HG03378 (cell line): ENCODE data around the gene LAMA5.

Experiments used
- ATAC-seq: cut with Tn5 transposase; IDR thresholded peaks from one replicate; pipeline ENCODE4 v1.9.1; 2021; ENCODE audit warnings: mild to moderate bottlenecking, moderate library complexity; ENCODE audit not compliant: unreplicated experiment

The LAMA5 gene

DNA sequence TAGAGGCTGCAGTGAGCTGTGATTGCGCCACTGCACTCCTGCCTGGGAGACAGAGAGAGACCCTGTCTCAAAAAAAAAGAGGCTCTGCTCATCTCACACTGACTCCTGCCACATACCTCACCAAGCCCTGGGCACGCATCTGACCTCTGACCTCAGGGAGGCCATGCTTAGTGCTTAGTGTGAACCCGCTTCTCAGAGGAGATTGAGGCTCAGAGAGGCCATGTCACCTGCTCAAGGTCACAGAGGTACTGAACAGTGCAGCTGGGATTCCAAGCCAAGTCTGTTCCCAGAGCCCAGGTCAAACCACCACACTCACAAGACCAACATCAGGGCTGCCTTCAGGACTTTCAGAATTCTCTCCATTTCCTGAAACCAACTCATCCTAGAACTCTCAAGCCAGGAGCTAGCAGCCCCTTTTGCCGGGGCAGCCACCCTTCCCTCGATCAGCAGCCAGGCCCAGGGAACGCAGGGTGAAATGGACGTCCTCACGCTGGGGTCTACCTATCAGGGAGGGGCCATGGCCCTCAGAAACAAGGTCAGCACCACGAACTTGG is 37.1 kb upstream of the LAMA5 start:
- no peak for ATAC-seq

- no peak for ATAC-seq
Measured at GRCh38 chr20:62403331-62403730, 36.2 kb upstream of the LAMA5 start.

- ATAC-seq = no peak
Measured at GRCh38 chr20:62402456-62403150, 35.5 kb upstream of the LAMA5 start.

DNA sequence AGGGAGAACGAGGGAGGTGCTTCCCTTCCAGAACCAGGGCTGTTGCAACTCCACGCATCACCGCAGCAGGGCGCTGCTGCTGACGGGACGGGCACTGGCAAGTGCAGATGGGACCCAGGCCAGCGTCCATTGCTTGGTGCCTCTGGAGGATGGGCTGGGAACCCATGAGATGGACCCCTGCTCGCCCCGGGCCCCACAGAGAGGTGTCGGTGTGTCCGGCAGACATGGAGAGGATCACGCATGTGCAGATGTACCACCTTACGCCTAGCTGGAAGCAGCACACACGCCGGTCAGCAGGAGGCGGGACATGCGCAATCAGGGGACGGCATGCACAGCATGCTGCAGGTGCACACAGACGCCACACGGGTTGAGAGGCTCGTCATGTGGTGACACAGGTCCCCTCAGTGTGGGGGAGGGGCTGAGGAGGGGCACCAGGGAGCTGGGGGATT is 34.2 kb upstream of the LAMA5 start:
- ATAC-seq = no peak

DNA sequence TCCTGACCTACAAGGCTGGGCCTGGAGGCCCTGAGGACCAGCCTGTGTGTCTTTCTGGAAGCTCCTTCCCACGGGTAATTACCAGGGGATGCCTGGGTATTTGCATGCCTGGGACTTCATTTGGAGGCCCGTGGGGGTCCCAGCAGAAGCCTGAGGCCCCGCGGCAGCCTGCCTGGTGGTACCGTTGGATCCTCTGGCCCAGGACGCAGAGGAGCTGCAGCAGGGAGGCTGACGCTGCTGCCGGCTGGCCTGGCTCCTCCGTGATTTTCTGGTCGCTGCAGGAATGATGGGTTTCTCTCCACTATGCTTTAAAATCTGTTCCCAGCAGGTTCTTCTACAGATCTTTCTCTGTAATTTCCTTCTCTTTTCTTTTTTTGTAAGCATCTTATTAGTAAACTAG is 33.4 kb upstream of the LAMA5 start:
- no peak for ATAC-seq

DNA sequence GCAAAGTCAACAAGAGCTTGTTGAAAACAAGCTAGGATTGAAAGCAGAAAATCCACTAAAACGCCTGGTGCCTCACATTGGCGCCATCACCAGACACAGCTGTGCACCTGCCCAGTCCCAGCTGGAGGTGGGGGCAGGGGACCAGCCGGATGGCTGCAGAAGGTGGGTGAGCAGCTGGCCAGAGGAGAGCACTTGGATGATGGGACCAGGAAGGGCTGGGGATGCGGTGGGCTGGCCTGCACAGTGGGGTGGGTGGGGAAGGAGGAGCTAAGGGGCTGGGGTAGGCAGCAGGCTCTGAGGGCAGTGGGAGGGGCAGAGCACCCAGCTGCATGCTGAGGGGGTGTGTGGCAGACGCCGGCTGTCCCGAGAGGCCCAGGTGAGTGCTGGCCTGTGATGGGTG is 32.9 kb upstream of the LAMA5 start:
- ATAC-seq = no peak

DNA sequence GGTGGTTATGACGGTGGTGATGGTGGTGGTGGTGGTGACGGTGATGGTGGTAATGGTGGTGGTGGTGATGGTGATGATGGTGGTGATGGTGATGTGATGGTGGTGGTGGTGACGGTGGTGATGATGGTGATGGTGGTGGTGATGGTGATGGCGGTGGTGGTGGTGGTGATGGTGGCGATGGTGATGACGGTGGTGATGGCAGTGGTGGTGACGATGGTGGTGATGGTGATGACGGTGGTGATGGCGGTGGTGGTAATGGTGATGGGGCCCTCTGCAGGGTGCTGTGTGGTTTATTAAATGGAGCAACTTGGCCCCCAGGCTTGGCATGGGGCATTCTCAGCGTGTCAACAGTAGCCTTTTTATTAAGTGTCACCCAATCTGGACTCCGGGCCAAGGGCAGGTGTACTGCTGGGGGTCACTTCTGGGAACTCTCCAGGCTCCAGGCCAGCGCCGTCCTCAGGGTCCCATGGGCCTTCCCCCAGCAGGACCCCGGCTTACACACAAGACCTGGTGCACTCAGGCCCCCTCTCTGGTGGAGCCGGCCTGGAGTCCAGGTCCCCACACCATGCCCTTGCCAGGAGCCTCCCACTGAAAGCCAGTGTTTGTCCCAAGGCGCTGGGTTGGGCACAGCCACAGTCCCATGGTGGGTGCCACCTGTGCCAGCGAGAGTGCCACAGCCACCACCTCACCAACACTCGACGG is 31.2 kb upstream of the LAMA5 start:
- ATAC-seq = no peak

DNA sequence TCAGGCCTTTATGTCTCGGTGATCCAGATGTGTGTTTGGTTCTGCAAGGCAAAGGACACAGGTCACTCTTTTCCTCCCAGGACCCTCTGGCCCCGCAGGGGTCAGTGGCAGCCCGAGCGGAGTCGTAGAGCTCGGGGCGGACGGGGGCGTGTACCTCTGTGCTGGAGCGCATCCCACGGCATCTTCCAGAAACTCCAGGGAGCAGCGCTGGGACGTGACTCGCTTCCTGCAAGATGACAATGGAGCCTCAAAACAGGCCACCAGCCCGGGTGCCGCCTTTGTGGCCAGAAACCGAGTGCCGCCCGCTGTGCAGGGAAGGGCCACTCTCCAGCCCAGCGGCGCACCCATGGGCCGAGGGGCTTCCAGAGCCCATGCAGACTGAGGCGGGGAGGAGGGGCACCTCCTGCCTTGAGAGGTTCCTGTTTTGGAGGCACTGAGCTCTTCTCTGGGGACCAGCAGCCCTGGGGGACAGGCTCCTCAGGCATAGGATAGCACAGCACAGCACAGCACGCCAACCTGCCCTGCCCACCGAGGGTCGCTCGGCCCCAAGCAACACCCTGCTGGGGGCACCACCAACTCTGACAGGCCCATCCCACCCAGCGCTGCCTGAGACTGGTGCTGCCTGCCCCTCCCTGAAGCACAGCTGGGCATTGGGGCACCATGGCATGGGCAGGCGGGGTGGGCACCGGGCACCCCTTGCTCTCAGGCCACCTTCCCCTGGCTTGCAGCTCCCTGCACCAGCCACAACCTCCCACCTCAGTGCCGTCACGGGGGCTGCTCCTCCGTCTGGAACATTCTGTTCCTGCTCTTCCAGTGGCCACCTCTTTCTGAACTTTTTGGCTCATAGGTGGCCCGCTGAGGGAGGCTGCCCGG is 29.5 kb upstream of the LAMA5 start:
- no peak for ATAC-seq

DNA sequence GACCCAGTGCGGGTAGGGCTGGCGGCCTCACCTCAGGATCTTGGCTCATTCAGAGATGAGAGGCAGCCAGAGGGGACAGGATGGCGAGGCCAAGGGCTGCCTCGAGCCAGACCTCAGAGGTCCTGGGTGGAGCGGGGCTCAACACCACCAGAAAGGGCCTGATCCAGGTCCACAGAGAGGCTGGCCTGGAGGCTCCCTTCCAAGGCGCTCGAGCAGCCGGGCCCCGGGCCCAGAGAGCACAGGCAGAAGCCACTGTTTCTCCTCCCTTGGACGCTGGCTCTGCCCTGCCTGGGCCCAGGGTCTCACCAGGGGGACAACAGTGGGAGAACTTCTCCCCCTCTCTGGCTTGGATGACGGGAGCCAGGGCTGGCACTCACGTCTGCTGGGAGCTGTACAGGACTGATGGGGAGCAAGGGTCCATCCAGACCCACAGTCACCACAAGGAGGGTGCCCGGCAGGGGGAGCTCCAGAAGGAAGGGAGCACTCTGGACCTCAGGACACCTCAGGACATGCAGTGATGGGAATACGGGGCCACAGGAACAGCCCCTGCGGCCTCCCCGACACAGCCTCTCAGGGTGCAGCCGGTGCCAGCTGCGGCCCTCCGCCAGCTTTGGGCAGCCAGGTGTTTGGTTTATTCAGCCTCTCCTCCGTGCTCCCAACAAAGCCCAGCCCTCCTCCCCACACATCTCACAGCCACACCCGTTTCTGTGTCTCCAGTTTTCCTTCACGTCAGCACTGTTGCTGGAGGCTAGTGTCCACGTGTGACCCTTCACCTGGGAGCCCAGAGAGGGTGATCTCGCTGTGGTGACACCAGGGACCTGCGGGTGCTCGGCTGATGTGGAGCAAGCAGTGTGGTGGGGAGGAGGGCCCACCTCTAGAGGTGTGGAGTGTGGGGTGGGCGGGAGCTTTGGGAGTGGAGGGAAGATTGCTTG is 28.5 kb upstream of the LAMA5 start:
- no peak for ATAC-seq

DNA sequence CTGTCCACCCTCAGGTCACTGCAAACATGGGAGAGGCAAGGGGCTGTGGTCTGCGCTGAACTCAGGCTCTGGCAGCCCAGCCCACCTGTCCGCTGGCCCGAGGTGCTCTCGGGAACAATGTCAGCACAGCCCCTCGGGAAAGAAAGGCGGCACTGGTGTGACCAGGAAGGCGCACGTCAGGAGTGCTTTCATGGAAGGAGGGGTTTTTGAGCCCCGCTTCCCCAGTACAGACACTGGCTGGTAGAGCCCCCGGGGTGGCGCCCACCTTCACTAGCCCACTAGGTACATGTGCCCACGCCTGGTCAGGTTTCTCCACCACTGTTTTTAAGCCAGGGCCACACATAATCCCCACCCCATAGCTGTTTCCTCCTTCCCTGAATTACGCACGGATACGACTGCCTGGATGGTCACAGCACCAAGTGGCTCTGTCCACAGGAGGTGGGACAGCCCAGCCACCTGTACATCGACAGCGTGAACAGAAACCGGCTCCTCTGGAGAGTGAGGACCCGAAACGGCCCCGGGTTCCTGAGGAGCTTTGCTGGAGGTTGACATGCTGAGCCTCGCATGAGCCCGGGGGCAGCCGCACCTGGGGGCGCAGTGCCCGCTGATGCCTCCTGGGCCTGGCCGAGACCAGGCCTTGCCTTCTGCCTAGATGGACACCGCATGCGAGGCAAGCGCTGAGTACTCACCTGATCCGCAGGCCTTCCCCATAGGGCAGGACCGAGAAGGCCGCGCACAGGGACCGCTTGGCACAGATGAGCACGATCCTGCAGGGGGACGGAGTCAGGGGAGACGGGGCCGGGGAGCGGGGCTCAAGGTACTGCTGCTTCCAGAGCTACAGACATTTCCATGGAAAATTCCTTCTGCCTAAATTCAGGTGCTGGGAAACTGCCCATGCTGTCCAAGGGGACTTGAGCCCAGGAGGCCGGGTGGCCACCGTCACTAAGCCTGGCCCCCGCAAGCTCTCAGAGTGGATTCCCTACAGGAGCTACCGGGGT is 27.4 kb upstream of the LAMA5 start:
- no peak for ATAC-seq

- ATAC-seq = no peak
Measured at GRCh38 chr20:62393830-62394229, 26.7 kb upstream of the LAMA5 start.

- no peak for ATAC-seq
Measured at GRCh38 chr20:62393335-62393665, 26.2 kb upstream of the LAMA5 start.

- no peak for ATAC-seq
Measured at GRCh38 chr20:62392621-62393334, 25.7 kb upstream of the LAMA5 start.

- ATAC-seq = no peak
Measured at GRCh38 chr20:62392077-62392418, 24.9 kb upstream of the LAMA5 start.

GRCh38 chr20:62391165-62392076 is 24.3 kb upstream of the LAMA5 start:
- no peak for ATAC-seq

DNA sequence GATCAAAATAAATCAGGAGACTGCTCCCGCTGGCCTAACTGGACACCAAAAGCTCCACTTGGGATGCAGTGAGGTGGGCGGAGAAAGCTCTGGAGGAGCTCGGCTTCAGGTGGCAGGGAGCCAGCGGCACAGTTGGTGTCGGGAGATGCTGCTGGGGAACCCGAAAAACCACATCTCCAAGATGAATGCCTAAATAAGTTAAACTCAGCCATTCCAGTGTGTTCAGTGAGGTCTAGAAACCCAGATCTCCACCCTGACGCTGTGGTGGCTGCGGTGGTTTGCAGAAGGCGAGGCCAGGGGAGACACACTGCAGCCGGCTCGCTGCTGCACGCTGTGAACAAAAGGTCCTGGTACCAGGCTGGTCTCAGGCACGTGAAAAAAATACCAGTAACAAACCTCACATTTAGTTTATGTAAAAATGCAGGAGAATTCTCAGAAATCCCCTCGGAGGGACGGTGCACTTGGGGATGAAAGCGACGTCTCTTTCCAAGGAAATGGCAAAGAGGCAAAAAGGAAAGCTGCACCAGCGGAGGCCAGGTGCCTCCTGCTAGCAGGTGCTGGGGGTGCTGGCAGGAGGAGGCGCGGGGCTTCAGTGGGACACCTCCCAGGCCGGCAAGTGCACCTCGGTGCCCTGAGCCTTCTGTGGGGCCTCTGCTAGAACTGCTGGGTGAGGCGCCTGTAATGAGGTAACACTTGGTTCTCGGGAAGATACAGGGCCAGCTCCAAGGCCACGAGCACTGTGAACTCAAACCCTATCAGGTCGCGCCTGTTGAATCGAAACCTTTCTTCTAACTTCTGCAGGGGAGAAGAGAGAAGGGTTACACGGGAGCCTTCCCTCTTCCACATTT is 23.4 kb upstream of the LAMA5 start:
- ATAC-seq = no peak

DNA sequence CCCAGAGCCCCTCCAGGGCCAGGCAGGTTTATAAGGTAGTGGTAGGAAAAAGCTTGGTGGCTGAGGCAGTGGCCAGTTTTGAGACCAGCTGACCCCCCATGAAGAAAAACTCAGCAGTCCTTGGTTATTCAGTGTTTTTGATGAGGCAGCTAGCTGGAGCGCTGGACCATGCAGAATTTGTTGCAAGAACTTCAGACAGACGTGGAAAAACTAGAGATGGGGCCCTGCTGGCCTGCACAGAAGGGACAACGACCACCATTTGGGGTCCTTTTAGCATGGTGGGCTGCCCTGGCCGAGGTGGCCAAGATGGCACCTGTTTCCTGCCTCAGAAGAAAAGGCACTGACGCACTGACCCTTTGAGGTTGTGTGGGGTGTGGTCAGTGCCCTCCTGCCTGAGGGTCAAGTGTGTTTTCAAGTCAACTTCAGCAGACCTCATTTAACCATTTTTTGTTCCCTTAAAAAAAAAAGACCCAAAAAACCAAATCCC is 22.5 kb upstream of the LAMA5 start:
- ATAC-seq = no peak
